Posterior vena cava (tissue), 2 donors: ENCODE measurements around the gene POFUT2. TPM values are rescaled to one million over a fixed set of nuclear protein-coding genes. Genes with fewer than 3 reads are reported as not detected.

Source experiments
- DNase-seq: peaks from one replicate; pipeline ENCODE4 v3.0.0-alpha.2; 2020; ENCODE audit warnings: low spot score
- intact Hi-C, 2 donors: fragments of 100-400 bp; cut with DNase I; formaldehyde crosslinking; loops; one replicate each; pipeline versions ENCODE4 v1.14.1 to v1.14.2; 2022 to 2023
- total RNA-seq, 2 donors: library from RNA; stranded (reverse); fragmentation: NEBNext Ultra II Directional; extraction: Animal tissue kit (Norgen Biotek cat#: 25700); gene quantifications; one replicate each; pipeline ENCODE4 v1.2.1, GENCODE V29; 2021
- donor health status: DM: yes; HTN: yes; CAD: no.
- donor health status: DM: yes; HTN: yes; CAD: no.

The POFUT2 gene
- total RNA-seq, 2 donors from 2014 or later, result 27.1 to 27.4 TPM

DNA sequence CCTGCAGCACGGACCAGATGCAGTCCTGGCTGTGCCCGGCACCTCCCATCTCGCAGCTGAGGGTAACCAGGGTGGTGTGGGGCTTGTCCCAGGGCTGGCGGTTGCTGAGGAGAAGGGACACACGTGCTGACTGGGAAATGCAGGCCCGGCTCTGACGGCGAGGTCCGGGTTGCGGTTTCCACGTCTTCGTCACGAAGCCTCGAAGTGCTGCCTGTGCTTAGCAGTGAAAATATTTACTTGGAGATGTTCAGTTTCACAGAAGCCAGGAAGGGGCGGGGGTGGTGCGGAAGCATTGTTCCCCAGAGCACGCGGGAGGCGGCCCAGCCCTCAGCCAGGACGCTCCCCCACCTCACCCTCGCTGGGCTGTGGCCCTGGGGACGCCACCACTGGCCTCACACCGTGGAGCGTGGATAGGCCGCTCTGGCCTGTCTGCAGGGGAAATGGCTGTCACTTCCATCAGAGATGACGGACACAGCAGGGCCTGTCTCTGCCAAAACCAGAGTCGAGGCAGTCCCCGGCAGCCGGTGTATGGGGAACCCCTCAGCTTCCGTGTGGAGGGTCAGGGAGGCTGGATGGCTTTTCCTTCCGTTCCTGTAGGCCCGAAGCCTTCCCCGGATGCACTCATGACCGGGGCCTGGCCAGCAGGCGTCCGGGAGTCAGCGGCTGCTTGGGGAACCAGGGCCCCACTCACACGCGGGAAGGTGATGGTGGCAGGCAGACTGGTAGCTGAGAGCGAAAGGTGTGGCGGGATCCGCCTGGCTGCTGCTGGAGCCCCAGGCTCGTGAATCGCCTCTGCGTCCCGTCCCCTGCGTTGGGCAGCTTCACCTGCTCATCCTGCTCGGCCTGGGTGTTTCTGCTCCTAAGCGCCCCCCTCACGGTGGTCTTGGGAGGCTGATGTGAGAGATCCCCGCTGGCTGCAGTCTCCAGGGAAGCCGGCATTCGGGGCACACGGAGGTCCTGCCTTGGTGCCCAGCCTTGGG is 14.7 kb upstream of the POFUT2 start:
- intact Hi-C loops, result no loop called here
- peak; percentile 95 for DNase-seq

- intact Hi-C loops, result no loop called here
- no peak for DNase-seq
These were observed 13.9 kb upstream of the POFUT2 start for GRCh38 chr21:45301521-45302081.

GRCh38 chr21:45300786-45301520 is 13.3 kb upstream of the POFUT2 start:
- DNase-seq, result peak; percentile 81
- intact Hi-C loops, result no loop called here

DNA sequence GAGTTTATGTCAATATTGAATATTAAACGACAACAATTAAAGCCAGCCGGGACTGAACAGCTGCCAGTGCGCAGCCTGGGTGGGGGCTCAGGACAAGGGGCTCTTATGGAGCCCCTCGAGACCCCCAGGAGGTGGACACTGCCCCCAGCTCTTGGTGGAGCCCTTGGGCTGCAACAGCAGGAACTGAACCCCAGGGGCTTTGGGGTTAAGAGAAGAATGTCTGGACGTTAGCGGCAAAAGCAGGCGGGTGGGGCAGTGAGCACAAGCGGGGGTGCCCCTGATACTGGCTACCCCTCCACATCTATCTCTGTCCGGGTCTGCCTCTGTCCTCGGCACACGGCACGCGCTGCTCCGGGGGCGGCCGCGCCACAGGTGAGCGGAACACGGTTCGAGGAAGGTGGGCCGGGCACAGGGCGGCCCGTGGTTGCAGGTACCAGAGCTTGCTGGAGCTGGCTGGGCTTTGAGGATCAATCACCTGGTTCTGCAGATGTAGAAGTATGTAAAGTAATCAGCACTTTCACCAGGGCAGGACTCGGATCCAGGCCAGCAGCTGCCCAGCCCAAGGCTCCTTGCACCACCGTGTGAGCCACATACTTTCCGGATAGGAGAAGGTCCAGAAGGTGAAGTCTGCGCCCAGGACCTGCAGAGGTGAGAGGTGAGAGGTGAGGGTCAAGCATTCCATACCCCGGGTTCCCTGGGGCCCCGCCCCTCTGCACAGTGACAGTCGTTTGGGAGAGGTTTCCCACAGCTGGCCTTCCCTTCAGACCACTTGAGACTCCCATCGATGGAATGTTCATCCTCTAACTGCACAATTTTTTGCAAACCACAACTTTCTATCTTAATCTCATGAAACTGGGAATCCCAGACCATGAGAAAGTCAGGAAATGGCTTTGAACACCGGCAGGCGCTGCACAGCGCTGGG is 12.4 kb upstream of the POFUT2 start:
- intact Hi-C loops, result no loop called here
- DNase-seq, result no peak

DNA sequence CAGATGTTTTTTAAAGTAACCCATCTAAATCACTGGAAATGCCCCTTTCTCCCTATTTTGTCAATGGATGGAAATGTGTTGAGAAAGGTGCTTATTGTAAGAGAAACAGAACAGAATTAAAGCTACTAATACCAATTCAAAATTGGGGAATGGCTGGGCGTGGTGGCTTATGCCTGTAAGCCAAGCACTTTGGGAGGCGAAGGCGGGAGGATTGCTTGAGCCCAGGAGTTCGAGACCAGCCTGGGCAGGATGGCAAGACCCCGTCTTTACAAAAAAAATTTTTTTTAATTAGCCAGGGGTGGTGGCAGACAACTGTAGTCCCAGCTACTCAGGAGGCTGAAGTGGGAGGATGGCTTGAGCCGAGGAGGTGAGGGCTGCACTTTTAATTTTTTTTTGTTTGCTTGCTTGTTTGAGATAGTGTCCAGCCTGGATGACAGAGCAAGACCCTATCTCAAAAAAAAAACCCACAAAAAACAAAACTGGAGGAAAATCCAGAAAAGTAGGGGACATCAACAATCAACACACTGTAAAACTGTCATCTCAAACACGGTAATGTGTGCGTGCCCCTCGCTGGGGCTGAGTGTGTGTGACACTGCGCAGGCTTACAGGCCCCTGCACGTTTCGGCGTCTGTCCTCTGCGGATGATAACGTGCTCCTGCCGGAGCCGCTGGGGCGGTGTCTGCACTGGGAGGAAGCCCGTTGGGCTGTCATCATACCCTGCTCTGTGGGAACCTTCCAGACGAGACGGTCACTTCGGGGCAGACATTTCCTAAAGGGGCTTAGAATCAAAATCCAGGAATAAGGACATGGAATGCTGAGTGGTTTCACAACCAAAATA is 11.6 kb upstream of the POFUT2 start:
- no peak for DNase-seq
- intact Hi-C loops, result no loop called here

GRCh38 chr21:45297869-45298268 is 10.2 kb upstream of the POFUT2 start:
- no peak for DNase-seq

DNA sequence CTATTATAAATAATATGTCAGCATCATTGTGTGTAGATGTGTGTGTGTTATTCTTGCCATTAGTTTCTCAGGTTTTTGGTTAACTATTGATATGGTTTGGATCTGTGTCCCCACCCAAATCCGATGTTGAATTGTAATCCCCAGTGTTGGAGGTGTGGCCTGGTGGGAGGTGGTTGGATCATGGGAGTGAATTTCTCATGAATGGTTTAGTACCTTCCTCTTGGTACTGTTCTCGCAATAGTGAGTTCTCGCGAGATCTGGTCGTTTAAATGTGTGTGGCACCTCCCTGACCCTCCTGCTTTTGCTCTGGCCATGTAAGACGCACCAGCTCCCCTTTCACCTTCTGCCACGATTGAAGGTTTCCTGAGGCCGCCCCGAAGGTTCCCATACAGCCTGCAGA is 9.6 kb upstream of the POFUT2 start:
- DNase-seq, result no peak
- intact Hi-C loops, result no loop called here

More at GRCh38 chr21:45297869-45298268, 10.2 kb upstream of the POFUT2 start:
- intact Hi-C loops, result no loop called here

GRCh38 chr21:45296638-45297037 is 8.9 kb upstream of the POFUT2 start:
- no peak for DNase-seq
- intact Hi-C loops, result no loop called here

GRCh38 chr21:45295576-45296365 is 8.1 kb upstream of the POFUT2 start:
- DNase-seq, result no peak
- intact Hi-C loops, result no loop called here

- intact Hi-C loops, result no loop called here
- DNase-seq, result peak; percentile 97
These were observed 7.0 kb upstream of the POFUT2 start for GRCh38 chr21:45294509-45295291.

- no peak for DNase-seq
- intact Hi-C loops, result loop anchor here in 1 of 2 donors (2.0 kb wide), 1 partner anchor 145 kb away; no protein-coding TSS in a partner anchor
These were observed 6.2 kb upstream of the POFUT2 start for GRCh38 chr21:45293726-45294401.

DNA sequence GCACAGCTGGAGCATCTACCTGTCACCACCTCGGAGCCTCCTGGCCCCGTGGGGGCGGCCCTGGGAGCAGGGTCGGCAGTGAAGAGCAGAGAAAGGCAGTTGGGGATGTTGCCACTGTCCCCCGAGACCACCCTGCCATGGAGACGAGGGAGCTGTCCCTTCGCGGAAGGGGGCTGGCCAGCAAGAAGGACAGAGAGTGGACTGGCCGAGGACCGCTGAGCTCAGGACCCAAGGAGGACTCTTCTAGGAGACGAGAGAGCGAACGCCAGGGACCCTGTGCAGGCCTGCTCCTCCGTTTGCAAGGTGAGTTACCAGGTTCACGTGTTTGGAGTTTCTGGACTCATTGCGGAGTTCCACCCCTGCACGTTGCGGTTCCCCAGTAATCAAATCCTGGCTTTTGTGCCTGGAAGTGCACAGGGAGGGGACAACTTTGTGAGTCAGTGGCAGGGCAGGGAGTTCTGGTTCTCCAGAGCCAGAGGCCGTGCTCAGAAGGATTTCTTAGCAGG is 5.6 kb upstream of the POFUT2 start:
- DNase-seq, result no peak
- intact Hi-C loops, result loop anchor here in 1 of 2 donors (2.0 kb wide), 1 partner anchor 146 kb away; no protein-coding TSS in a partner anchor

- DNase-seq, result peak; percentile 96
- intact Hi-C loops, result loop anchor here in 1 of 2 donors (2.0 kb wide), 1 partner anchor 146 kb away; no protein-coding TSS in a partner anchor
These were observed 4.9 kb upstream of the POFUT2 start for GRCh38 chr21:45292399-45293219.

GRCh38 chr21:45291613-45292398 is 4.1 kb upstream of the POFUT2 start:
- intact Hi-C loops, result loop anchor here (1.0 to 2.0 kb wide), 2 partner anchors 146 to 147 kb away; no protein-coding TSS in a partner anchor
- DNase-seq, result no peak
